Measurements from ENCODE around the gene PATJ. TPM values are rescaled to one million over a fixed set of nuclear protein-coding genes. Genes with fewer than 3 reads are reported as not detected.

PATJ gene
- total and polyA plus RNA-seq, 2 donors (not counting 1 experiment from before 2014, with no cell fraction given) = 8.0 to 45.3 TPM

GRCh38 chr1:62103846-62104245 is 361.6 kb downstream of the PATJ start:
- H4K20me1 ChIP-seq (ENCODE audit: control insufficient read depth, insufficient read depth, low read length, poor library complexity, severe bottlenecking) = no peaks in the 10 kb centered on the region
- DNase-seq (no peak), ATAC-seq (ENCODE audit: low read depth) (no peak)
- H3K4me2 ChIP-seq (replicated peaks; ENCODE audit: low read depth, low read length, poor library complexity, severe bottlenecking) = no peak overlapping the region
- no peaks in the 10 kb centered on the region for H3K36me3 ChIP-seq (replicated peaks in 1 of 2; ENCODE audit: control extremely low read depth in 1 of 2, control insufficient read depth in 1 of 2, extremely low read depth in 1 of 2, insufficient read depth in 2 of 2, low read length in 1 of 2)
- intact Hi-C loops (cut with micrococcal nuclease) = no loop called here
- Mint-ChIP-seq H3K27me3 (no peaks in the 10 kb centered on the region), H3K27ac (no peak overlapping the region), H3K9me3 (ENCODE audit: insufficient read depth) (peaks cover 2% of the 10 kb centered on the region), H3K4me3 (no peak overlapping the region), H3K4me1 (no peaks in the 10 kb centered on the region)
- H3K4me3 ChIP-seq (ENCODE audit: control extremely low read depth in 1 of 5, extremely low read depth in 1 of 5, insufficient read depth in 1 of 5, low read depth in 2 of 5, low read length in 4 of 5) = no peak overlapping the region
- H3K27me3 ChIP-seq (replicated peaks in 1 of 4; ENCODE audit: control extremely low read depth in 1 of 4, control insufficient read depth in 3 of 4, insufficient read depth in 4 of 4, low read length in 3 of 4) = no peaks in the 10 kb centered on the region
- H3K79me2 ChIP-seq (ENCODE audit: control insufficient read depth, insufficient read depth, low read length) = no peaks in the 10 kb centered on the region
- H3K9me3 ChIP-seq (ENCODE audit: control extremely low read depth in 1 of 3, control insufficient read depth in 2 of 3, insufficient read depth in 1 of 3, low read length in 2 of 3) = no peaks in the 10 kb centered on the region
- no peak for TF ChIP-seq EZH2 (IDR thresholded peaks at IDR 0.05; ENCODE audit: borderline replicate concordance, insufficient read depth, low read depth, low read length, poor library complexity, severe bottlenecking)
- TF ChIP-seq CTCF (IDR thresholded peaks at IDR 0.05) = no peak
- H2AFZ ChIP-seq (ENCODE audit: insufficient read depth, low read depth, low read length, poor library complexity, severe bottlenecking) = no peak overlapping the region
- POLR2A ChIA-PET = no interaction called here
- H3K9ac ChIP-seq (ENCODE audit: low read length) = no peak overlapping the region
- 94% methylated on average over 2 of the region's 3 CpGs for WGBS (ENCODE audit: insufficient coverage)
- no peaks in the 10 kb centered on the region for H3K4me1 ChIP-seq (ENCODE audit: control insufficient read depth in 2 of 2, insufficient read depth in 2 of 2, low read length in 2 of 2)
- CTCF ChIA-PET = no interaction called here
- H3K27ac ChIP-seq (ENCODE audit: low read length in 2 of 2) = no peak overlapping the region

- Histone ChIP-seq H3K9me3 (ENCODE audit: control extremely low read depth in 1 of 3, control insufficient read depth in 2 of 3, insufficient read depth in 1 of 3, low read length in 2 of 3) (no peaks in the 10 kb centered on the region), H3K27ac (ENCODE audit: low read length in 2 of 2) (no peak overlapping the region), H3K4me2 (replicated peaks; ENCODE audit: low read depth, low read length, poor library complexity, severe bottlenecking) (no peak overlapping the region), H3K79me2 (ENCODE audit: control insufficient read depth, insufficient read depth, low read length) (no peaks in the 10 kb centered on the region), H3K4me1 (ENCODE audit: control insufficient read depth in 2 of 2, insufficient read depth in 2 of 2, low read length in 2 of 2) (no peaks in the 10 kb centered on the region), H2AFZ (ENCODE audit: insufficient read depth, low read depth, low read length, poor library complexity, severe bottlenecking) (no peak overlapping the region), H3K27me3 (replicated peaks in 1 of 4; ENCODE audit: control extremely low read depth in 1 of 4, control insufficient read depth in 3 of 4, insufficient read depth in 4 of 4, low read length in 3 of 4) (no peaks in the 10 kb centered on the region), H3K4me3 (ENCODE audit: control extremely low read depth in 1 of 5, extremely low read depth in 1 of 5, insufficient read depth in 1 of 5, low read depth in 2 of 5, low read length in 4 of 5) (no peak overlapping the region), H4K20me1 (ENCODE audit: control insufficient read depth, insufficient read depth, low read length, poor library complexity, severe bottlenecking) (no peaks in the 10 kb centered on the region), H3K9ac (ENCODE audit: low read length) (no peak overlapping the region), H3K36me3 (replicated peaks in 1 of 2; ENCODE audit: control extremely low read depth in 1 of 2, control insufficient read depth in 1 of 2, extremely low read depth in 1 of 2, insufficient read depth in 2 of 2, low read length in 1 of 2) (no peaks in the 10 kb centered on the region)
- Mint-ChIP-seq H3K9me3 (ENCODE audit: insufficient read depth) (no peaks in the 10 kb centered on the region), H3K27ac (no peak overlapping the region), H3K27me3 (no peaks in the 10 kb centered on the region), H3K4me1 (no peaks in the 10 kb centered on the region), H3K4me3 (no peak overlapping the region)
- no peak for ATAC-seq (ENCODE audit: low read depth)
- TF ChIP-seq EZH2 (IDR thresholded peaks at IDR 0.05; ENCODE audit: borderline replicate concordance, insufficient read depth, low read depth, low read length, poor library complexity, severe bottlenecking) (no peak), CTCF (IDR thresholded peaks at IDR 0.05) (no peak)
- DNase-seq = no peak
- intact Hi-C loops (cut with micrococcal nuclease) = no loop called here
- ChIA-PET POLR2A (no interaction called here), CTCF (no interaction called here)
- WGBS (ENCODE audit: insufficient coverage) = no CpG with 5 or more reads among the region's 1 CpG
Measured at GRCh38 chr1:62107923-62108322, 365.6 kb downstream of the PATJ start.
